NCI-H1694 treated with DMSO at 0.1 percent for 48 hours (cell line): Measurements from ENCODE around the gene TRIB2.

Source experiments
- DNase-seq: peaks from one replicate; lab custom pipeline; 2025; lab: John Stamatoyannopoulos, UW

The TRIB2 gene

GRCh38 chr2:12720754-12721378 is 4.1 kb downstream of the TRIB2 start:
- no peak for DNase-seq

- DNase-seq = no peak
Measured at GRCh38 chr2:12721566-12722446, 5.1 kb downstream of the TRIB2 start.

DNA sequence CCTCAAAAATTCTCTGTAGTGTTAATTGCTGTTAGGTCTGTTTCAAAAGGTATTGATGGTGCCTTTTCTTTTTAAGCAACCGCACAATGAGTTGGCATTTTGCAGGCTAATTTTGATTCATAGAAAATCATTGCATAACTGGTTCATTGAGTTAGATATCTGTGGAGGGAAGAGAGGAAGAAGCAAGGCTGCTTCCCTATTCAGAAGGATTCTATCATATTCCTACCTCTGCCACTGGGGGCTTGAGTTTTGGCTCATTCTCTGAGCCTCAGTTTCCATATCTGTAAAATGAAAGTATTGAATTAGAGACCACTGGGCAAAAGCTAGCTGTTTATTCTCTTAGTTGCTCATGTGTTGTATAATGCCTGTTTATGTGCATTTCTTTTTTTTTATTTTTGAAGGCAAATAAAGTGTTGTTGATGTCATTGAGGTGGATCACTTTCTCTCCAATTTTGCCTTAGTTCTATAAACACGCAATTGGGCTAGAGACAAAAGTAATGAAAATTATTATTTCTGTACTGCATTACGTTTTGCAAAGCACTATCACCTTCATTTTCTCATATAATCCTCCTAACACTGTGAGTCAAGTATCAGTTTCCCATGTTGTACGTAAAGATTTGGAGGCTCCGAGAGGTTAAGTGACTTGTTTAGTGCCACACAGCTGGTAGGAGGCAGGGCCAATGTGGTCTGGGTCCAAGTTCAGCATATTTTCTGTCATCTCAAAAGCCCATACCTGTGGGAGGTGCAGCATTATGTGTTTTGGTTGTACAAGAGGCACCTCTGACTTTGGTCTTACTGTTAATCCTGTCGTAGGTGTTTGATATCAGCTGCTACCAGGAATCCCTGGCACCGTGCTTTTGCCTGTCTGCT is 5.9 kb downstream of the TRIB2 start:
- no peak for DNase-seq

DNA sequence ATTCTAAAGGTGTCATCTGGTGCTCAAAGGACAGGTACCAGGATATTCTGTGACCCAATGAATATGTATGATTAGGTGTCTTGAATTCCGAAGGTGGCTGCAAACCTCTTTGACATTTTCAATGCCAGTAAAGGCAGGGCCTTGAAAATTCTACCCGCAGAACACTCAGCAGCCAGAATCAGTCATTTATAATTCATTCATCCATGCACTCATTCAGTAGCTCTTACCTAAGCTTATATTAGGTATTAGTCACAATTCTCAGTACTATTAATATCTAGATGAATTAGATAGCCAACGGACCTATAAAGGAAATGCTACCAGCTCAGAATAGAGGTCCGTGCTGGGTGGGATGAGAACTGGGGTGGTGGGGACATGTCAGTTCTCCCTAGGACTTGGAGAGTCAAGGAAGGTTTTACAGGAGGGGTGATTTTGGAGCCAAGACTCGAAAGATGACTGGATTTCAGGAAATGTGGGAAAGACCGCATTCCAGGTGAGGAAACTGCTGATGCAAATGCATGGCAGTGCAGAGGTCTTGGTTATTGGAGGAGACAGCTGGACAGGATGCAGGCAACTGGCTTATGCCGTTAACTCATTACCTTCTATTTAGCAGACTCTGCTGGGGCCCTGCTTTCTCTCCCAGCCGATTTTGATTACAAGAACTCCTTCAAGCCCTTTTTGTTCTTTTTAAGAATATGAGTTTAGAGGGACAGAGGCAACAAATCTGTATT is 7.2 kb downstream of the TRIB2 start:
- no peak for DNase-seq

DNA sequence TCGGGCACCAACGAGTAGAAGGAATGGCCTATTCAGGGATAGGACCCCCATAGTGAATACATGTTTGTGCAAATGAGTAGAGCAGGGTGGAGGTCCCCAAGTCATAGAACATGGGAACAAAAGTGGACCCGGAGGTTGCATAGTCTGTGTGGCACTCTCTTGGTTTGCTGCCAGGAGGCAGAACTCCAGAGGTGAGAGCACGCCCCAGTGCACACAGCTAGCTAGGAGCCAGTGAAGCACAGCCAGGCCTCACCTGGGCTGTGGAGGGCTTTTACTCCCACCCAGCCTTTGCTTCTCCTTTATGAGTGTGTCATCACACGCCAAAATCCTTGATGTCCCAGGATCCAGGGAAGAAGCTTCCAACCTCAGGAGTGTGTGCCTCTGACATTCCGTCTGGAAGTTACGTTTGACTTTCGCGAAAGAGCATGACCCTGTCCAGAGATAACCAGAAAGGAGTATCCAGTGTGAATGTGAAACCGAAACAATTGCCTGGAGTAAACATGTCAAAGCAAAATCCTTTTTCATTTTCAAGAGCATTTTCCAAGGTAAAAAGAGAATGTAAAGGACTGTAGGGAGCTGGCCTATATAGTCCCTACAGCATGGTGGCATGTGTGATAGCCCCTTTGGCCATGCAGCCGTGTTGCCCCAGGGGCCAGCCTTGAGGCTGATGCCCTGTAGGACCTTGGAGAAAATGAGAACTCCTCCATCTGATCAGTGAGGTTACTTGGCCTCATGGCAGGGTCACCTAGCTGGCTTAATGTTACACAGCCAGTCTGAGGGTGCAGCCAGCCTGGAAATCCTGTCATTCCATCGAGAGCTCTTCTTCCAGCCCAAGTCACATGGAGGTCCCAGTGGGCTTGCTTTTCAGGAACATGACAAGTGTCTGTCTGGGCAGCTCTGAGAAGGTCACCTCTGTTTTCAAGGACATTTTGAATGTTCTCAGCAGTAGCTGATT is 8.8 kb downstream of the TRIB2 start:
- no peak for DNase-seq

GRCh38 chr2:12726271-12726670 is 9.5 kb downstream of the TRIB2 start:
- no peak for DNase-seq

DNA sequence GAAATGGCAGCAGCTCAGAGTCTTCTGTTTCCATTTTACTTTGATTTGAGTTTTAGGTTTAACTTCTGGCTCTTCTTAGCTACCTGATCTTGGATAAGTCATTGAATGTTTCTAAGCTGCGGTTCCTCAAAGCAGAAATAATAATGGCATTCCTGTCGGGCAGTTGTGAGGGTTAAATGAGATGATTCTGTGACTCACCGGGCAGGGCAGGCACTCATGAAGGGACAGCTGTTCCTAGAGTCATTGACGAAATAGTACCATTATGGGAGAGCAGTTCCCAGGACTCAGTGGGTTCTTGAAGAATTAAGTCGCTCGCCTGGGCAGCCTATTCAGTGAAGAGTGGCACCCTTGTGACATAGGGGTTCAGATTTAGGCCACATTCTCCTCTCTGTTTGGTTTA is 10.3 kb downstream of the TRIB2 start:
- DNase-seq = no peak

DNA sequence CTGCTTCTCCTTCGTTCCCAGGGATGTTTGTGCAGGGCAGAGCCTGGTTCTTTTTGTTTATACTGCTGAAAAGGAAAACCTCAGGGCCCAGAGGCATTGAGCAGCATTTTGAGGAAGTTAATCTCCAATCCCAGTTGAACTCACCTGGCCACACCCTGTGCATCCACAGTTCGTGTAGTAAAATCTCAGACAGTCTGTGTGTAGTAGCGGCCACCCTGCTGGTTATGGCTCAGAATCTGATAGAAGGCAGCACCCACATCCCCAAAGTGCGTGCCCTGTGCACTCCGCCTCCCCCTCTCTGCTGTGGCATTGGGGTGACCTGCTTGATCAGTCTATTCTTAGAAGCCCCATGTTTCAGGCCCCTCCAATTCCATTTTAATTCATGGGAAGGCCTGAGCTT is 10.9 kb downstream of the TRIB2 start:
- DNase-seq = no peak

DNA sequence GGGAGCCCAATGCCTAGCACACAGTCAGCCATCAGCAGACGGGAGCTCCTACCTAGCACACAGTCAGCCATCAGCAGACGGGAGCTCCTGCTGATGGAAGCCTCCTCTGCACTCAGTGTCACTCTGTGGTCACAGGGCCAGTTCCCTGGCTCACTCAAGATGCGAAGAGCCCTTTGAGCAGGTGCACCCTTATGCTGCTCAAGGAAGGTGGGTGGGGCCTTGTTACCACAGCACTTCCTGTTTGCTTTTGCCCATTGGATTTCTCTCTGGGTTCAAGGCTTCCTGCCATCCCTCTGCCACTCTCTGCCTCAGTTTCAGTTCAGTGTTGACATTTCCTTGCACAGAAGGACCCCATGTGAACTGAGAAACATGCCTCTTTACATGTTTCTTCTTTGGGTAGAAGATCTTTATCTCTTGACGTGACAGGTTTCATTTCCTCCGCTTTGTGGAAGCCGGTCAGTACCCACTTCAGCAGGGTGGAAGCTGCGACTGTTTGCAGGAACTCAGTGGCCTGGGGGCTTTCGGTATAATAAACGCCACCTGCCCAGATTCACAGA is 11.6 kb downstream of the TRIB2 start:
- DNase-seq = no peak

DNA sequence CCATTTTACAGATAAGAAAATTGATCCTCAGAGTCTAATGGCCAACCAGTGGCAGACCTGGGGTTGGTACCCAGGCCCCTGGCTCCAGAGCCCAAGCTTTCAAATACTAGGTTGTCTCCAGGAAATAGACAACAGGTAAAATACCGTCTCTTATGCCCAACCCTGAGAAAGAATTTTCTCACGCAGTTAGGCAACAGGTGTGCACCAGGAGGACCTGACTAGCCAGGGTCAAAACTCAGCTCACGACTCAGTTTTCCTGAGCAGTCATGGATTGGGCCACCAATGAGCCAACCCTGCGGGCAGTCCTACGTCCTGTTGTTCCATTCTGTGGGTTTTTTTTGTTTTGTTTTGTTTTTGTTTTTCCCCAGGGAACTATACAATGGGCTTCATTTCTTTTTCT is 13.5 kb downstream of the TRIB2 start:
- no peak for DNase-seq

GRCh38 chr2:12731701-12732280 is 15.1 kb downstream of the TRIB2 start:
- DNase-seq = no peak

DNA sequence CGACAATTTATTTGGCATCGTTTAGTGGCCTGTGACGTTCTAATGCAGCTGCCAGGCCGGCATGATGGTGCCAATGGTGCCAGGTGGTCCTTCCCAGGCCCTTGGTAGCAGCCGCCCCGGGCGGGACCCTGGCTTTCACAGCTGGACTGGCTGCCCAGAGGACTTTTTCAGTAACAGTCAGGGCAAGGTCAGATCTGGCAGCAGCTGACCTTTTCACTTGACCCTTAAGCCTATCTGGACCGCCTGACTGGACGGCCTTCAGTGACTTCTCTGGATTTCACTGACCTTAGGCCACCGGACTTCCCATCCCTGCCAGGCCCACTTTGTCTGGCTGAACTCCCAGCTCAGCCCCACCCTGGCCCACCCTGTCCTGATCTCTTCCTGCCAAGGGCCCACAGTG is 15.9 kb downstream of the TRIB2 start:
- DNase-seq = no peak

- DNase-seq = no peak
Measured at GRCh38 chr2:12733846-12734245, 17.1 kb downstream of the TRIB2 start.

GRCh38 chr2:12734914-12735654 is 18.3 kb downstream of the TRIB2 start:
- DNase-seq = no peak

DNA sequence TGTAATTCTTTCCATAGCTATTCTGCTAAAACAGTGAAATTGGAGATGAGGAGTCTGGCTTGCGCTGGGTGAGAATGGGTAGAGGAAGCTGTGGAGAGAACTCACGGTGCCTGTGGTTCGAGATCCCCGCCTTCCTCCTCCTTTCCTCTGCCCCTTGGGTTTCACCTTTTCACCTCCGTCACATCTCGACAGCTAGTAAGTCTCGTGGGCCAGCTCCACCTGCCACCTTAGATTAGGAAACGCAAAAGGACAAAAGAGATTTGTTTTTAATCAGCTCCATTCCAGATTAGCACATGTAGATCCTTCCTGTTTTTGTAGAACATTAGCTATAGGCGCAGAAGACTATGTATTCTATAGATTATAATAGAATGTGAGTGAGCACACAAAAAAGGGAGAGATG is 20.6 kb downstream of the TRIB2 start:
- no peak for DNase-seq

DNA sequence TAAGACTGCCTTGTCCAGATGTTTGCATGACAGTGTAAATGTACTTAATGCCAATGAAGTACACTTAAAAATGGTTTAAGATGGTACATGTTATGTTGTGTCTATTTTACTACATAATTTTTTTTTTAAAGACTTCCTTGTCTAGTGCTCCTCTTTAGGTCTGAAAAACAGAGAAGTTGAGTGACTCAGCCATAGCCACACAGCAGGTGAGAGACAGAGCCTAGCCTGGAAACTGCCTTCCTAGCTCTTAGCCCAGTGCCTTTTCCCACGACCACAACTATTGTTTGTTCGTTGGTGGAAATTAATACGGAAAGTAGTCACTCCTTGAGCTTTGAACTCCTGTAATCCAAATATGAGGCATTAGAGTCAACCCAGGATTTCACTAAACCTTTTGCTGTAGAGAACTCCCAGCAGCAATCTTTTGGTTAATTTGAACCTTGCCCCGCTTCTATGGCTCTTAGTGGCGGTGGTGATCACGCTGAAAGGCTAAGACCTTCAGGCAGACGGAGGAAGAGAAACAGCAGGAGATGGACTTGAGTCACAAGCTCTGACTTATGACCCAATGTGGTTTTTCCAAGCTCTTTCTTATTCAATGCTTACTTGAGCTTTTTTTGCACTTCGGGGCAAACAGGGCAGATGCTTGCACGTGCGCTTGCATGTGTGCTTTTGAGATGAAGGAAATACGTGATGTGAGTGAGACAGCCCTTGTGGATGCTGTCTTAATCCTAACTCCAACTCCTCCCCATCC is 21.2 kb downstream of the TRIB2 start:
- no peak for DNase-seq

DNA sequence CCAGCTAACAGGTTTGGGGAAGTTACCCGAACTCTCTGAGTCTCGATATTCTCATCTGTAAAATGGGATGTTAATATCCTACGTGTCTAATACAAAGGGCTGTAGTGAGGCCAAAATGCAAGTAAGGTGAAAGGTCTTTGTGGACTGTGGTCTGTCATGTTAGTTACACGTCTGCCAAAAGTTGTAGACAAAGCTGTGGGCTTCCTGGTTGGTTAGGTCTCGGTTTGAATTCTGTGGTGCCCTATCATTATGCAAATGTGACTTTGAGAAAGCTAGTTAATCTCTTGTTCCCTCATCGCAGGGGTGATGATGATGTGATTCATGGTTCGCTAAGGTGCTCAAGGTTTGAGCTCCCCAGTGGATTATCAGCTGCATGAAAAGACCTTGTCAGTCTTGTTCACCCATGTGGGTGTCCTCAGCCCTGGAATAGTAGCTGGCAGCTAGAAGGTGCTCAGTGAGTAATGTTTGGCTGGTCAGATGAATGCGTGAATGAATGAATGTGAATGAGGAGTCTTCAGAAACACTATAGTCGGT is 23.1 kb downstream of the TRIB2 start:
- DNase-seq = no peak

GRCh38 chr2:12741380-12741779 is 24.6 kb downstream of the TRIB2 start:
- no peak for DNase-seq
